Fibroblast of lung (primary cell): ENCODE results near the gene PTOV1.

ENCODE experiments used
- EZH2 ChIP-seq: IDR thresholded peaks from 2 replicates; pipeline ENCODE4 v1.5.1; 2012; ENCODE audit warnings: low read length, control low read depth, mild to moderate bottlenecking; ENCODE audit errors: missing control alignments
- TF ChIP-seq, protein P1 (sequence below), 2 donors: IDR thresholded peaks in 1 of 2; conservative IDR thresholded peaks in 1 of 2; 1 replicate in 1 of 2; 2 replicates in 1 of 2; pipeline ENCODE4 v1.5.1; 2011 to 2012; ENCODE audit warnings: low read length in 2 of 2, control low read depth in 1 of 2, inconsistent platforms in 1 of 2, low read depth in 1 of 2, mild to moderate bottlenecking in 1 of 2

DNA sequence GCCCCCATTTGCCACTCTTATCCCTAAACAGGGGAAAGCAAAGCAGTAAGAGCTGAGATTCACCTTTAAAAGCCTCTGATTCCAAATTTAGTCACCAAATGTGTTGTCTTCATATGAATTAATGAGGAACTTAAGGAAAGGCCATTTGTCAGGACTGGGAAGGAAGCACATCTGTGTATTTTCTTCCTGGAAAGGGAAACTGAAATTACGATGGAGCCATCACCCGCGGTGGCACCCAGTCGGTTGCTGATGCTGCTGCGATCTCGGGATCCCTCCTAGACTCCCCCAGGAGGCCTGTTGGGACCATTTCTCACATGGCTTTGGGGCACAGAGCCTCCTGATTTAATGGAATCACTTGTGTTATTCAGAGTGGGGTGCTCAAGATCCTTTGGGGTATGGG lies 53.2 kb downstream of the PTOV1 start:
- TF ChIP-seq, protein P1, sequence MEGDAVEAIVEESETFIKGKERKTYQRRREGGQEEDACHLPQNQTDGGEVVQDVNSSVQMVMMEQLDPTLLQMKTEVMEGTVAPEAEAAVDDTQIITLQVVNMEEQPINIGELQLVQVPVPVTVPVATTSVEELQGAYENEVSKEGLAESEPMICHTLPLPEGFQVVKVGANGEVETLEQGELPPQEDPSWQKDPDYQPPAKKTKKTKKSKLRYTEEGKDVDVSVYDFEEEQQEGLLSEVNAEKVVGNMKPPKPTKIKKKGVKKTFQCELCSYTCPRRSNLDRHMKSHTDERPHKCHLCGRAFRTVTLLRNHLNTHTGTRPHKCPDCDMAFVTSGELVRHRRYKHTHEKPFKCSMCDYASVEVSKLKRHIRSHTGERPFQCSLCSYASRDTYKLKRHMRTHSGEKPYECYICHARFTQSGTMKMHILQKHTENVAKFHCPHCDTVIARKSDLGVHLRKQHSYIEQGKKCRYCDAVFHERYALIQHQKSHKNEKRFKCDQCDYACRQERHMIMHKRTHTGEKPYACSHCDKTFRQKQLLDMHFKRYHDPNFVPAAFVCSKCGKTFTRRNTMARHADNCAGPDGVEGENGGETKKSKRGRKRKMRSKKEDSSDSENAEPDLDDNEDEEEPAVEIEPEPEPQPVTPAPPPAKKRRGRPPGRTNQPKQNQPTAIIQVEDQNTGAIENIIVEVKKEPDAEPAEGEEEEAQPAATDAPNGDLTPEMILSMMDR (conservative IDR thresholded peaks at IDR 0.05 in 1 of 2, IDR thresholded peaks at IDR 0.05 in 1 of 2; ENCODE audit: low read depth in 1 of 2, low read length in 2 of 2) = no peak
- TF ChIP-seq EZH2 = no peak
